NCI-H1417 (cell line): ENCODE measurements around the gene OR2A5.
"Not testable (repeated sequence)": the region's sequence is repeated elsewhere in the genome, so short reads cannot be mapped to it uniquely, and the experiment has no call there.

ENCODE experiments used
- DNase-seq, 3 experiments: peaks; one replicate each; lab custom pipeline; 2025; lab: John Stamatoyannopoulos, UW

Gene OR2A5

DNA sequence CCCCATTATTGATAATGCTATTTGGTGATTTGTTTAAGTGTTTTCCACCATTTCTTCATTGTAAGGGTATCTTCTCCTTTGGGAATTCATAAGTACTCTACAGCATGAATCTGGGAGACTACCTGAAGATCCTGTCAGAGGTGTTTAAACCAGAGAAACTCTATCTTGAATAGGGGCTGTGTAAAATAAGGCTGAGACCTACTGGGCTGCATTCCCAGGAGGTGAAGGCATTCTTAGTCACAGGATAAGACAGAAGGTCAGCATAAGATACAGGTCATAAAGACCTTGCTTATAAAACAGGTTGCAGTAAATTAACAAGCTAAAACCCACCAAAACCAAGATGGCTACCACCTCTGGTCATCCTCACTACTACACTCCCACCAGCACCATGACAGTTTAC, 13.4 kb upstream of the OR2A5 start:
- no peak for DNase-seq

DNA sequence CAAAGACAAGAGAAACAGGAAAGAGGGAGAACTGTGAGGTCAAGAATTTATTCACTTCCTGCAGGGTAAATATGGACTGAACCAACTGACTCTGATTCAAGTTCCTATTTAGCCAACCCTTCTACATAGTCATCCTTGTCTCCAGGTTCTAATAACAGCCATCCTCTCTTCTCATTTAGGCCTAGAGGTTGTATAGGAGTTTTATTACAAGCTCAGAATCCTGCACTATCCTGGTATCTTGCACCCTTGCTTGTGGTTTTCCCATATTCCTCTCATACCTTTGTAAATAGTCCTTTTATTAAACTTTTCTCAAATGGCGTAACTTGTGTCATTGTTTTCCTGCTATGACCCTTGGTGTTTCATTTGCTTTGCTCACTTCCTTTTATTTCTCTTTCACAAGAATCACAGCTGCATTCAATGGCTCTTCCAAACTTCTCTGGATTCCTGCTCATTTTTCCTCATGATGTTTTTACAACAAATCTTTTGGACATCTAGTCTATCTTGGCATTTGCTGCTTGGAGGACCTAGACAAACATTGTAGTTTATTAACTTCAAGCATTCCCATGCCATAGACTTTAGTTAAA, 12.4 kb upstream of the OR2A5 start:
- DNase-seq = no peak

DNA sequence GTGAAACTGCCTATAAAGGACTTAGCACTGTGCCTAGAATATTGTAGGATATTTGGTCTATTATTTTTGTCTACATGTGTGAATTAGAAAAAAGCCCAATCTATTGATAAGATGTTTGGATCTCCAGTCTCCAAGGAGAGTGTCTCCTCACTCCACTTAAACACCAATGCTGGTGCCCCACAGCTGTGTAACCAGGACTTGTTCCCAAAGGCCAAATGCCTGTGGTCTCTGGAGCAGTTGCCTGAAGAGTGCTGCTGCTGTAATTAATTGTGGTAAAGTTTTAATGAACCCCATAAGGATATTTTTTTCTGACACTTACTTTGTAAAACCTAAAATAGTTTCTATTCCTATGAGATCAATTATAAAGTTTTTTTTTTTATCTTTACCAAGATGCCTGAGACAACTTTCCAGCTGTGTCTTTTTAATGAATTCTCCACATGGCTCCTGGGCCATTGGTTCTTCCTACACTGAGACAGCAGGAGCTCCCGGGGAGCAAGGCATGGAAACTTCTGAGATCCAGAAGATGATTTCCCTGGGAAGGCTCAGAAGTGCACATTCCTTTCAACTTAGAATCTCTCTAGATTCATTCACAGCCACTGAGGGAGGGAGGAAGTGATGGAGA, 11.2 kb upstream of the OR2A5 start:
- DNase-seq = no peak

DNA sequence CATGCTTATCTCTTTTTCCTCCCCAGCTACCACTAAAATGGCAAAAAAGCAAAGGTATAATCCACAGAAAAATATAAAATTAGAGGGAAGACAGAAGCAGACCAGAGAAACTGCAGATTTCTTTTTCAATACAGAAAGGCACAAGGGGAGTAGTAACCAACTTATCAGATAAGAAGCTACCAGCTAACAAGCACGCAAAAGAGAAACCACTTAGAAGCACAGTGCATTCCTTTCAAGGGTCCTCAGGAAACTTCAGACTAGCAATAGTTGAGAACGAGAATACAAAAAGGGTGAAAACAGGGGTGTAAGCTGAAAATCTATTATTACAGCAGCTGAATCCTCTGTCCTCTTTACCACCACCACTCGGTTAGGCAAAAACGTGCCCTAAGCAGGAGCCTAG, 9.9 kb upstream of the OR2A5 start:
- no peak for DNase-seq

DNA sequence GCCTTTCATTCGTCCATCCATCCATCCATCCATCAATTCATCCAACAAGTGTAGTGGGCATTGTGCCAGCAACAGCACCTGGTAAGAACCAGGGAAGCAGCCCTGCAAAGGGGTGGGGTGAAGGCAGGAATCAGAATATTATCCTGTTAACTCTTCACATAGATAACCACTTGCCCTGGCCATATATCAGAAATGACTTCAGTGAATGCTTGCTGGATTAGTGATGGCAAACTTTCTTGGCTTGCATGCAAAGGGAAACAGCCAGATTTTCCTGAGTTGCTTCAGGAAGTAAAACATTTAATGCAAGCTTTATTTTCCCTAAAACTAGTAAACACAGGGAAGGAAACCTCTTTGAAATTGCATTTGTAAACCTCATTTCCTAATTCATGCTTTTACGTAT, 743 bp downstream of the OR2A5 start:
- peak in 2 of 3 experiments; percentile 15 to 24 for DNase-seq

DNA sequence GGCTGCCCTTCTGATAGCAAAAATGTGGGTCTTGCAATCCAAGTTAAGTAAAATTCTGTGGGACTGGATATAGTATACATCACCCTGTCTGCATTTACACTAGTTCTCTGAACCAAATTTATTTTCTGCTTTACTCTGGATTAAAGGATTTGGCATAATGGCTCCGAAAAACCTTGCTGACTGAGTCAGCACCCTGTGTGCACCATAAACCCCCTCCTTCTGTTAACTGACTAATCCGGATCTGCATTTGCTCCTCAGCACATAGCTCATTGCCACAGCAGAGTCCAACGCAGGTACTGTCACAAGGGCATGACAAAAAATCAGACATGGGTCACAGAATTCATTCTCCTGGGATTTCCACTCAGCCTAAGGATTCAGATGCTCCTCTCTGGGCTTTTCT, 1.3 kb downstream of the OR2A5 start:
- DNase-seq = no peak

DNA sequence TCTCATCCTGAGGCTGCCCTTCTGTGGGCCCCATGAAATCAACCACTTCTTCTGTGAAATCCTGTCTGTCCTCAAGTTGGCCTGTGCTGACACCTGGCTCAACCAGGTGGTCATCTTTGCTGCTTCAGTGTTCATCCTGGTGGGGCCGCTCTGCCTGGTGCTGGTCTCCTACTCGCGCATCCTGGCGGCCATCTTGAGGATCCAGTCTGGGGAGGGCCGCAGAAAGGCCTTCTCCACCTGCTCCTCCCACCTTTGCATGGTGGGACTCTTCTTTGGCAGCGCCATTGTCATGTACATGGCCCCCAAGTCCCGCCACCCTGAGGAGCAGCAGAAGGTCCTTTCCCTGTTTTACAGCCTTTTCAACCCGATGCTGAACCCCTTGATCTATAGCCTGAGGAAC, 2.1 kb downstream of the OR2A5 start:
- not testable (repeated sequence) for DNase-seq

DNA sequence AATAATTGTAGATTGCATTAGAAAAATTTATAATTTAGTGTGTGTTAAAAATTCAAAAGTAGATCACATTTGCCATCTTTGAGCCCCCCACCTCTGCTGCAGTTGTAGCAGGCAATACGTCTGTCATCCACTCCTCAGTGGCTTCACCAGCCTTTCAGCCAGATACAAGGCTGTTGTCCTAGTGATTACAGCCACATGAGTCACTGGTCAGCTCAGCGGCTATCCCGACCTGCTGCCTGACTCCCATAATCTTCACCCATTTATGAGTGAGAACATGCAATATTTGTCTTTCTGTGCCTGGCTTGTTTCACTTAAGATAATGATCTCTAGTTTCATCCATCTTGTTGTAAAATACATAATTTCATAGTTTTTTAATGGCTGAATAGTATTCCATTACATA, 9.2 kb downstream of the OR2A5 start:
- DNase-seq = no peak

DNA sequence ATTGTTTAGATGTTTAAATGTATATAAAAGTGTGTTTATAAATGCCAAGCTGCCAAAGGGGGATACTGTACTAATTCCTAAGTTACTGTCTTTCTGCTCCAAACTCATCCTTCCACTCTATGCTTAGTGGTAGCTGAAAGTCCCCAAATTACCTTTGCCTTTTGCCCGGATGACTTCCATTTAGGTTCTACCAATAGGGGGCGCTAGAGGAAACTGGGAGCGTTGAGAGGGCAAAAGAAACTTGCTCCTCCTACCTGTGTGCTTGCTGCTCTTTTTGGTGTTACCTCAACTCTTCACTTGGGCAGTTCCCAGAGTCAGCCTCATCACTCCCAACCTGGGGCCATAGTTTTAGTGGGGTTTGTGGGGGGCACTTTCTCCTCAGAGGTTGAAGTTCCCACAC, 15.0 kb downstream of the OR2A5 start:
- DNase-seq = no peak

DNA sequence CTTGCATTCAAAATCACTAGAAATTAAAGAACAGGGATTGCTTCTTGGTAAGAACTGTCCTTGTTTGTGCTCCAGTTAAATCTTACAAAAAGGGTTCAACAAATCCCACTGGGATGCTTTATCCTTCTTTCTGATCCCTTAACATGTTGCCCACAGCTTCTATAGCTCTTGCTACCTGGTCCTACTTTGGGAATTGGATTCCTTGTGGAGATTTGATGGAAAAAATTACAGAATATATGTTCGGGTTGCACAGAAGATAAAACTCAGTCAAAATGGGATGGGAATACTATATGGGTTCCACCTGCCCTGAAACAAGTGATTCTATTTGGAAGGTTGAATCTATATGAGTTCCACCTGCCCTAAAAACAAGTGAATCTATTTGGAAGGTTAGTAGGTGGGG, 20.8 kb downstream of the OR2A5 start, which contains the start of gene OR2A25:
TSS of gene OR2A25 (plus strand) at position 301 of the 400 bp plus-strand sequence. CDS start 4,409 bp downstream, outside the sequence.
- DNase-seq = no peak

DNA sequence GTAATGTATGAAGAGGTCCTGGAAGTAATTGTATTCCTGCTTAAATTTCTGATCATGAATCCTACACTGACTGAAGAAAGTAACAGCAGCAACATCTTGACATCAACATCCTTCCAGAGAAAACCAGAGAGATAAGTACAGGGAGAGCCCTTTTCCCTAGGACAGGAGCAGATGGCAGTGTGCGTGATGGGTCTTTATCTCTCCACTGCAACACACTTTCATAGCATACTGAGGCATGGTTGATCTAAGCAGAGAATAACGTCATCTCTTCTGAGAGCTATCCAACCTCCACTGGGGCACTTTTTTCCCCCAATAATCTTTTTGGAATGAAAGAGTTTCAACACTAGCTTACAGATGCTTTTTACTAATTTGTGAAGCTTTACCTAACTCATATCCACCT, 21.2 kb downstream of the OR2A5 start:
- no peak for DNase-seq

DNA sequence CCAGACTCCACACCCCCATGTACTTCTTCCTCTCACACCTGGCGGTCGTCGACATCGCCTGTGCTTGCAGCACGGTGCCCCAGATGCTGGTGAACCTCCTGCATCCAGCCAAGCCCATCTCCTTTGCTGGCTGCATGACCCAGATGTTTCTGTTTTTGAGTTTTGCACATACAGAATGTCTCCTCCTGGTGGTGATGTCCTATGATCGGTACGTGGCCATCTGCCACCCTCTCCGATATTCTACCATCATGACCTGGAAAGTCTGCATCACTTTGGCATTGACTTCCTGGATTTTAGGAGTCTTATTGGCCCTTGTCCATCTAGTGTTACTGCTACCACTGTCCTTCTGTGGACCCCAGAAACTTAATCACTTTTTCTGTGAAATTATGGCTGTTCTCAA, 25.6 kb downstream of the OR2A5 start:
- no peak for DNase-seq

DNA sequence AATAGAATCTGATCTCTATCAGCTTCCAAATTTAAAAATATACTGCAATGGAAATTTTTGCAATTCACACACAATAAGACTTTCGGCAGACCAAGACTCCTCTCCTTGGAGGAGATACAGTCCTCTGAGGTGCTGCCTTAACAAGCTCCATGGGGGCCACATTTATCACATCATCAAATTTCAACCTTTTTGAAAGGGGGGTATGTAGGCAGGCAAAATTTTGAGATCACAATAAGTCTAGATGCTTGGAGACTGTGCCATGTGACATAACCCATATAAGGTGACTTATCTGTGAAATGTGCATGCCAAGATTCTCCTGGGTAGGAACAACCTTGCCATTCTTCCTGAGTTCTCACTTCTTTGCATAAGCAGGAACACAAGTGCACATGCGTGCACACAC, 37.2 kb downstream of the OR2A5 start, which contains the start of gene OR2A12:
TSS of gene OR2A12 (plus strand) at position 301 of the 400 bp plus-strand sequence. CDS start 8,830 bp downstream, outside the sequence.
- no peak for DNase-seq

DNA sequence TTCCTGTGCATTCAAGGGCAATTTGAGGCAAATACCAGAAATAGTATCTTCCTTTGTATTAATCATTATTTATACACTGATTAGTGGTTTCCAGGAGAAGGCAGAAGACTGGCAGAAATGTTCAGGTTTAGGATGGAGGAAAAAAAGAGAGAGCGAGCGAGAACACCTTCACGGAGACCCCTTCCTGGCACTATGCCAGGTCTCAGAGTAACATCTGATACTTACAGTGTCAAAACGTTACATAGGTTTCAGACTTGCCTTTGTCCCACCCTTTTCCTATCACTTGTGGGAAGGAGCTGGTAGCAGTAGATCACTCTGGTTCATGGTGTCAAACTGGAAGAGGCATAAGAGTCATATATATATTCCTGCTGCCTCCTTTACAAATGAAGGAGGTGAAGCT, 38.0 kb downstream of the OR2A5 start:
- DNase-seq = no peak

DNA sequence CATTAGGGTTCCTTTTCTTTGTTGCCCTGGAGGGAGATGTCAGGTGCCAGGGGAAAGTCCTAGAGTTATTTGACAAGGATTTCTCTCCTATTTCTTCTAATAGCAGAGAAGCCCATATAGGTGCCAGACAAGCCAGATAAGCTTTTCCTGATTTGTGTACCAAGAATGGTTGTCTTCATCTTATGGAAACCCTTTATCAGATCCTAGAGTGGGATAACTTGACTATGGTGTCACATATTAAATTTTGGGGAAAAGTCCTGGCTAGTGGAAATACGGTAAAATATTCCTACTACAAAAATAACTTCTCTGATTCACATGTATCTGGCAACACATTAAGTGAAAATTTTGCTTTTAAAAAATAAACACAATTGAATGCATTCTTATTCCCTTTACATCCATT, 38.5 kb downstream of the OR2A5 start:
- DNase-seq = no peak

DNA sequence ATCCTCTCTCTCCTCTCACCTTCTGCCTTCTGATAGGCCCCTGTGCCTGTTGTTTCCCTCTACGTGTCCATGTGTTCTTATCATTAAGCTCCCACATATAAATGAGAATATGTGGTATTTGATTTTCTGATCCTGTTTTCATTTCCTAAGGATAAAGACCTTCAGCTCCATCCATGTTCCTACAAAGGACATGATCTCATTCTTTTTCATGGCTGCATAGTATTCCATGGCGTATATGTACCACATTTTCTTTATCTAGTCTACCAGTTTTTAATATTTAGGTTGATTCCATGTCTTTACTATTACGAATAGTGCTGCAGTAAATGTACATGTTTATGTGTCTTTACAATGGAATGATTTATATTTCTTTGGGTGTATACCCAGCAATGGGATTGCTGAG, 41.9 kb downstream of the OR2A5 start:
- no peak for DNase-seq

DNA sequence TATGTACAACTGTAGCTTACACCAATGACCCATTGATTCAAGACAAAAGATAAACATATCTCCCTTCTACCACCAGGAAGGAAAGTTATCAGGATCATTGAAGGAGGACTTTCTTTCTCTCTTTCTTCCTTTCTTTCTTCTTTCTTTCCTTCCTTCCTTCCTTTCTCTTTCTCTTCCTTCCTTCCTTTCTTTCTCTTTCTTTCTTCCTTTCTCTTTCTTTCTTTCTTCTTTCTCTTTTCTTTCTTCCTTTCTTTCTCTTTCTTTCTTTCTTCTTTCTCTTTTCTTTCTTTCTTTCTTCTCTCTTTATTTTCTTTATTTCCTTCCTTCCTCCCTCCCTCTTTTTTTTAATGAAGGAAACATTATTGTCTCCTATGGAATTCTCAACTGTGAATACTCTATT, 50.0 kb downstream of the OR2A5 start:
- no peak for DNase-seq

DNA sequence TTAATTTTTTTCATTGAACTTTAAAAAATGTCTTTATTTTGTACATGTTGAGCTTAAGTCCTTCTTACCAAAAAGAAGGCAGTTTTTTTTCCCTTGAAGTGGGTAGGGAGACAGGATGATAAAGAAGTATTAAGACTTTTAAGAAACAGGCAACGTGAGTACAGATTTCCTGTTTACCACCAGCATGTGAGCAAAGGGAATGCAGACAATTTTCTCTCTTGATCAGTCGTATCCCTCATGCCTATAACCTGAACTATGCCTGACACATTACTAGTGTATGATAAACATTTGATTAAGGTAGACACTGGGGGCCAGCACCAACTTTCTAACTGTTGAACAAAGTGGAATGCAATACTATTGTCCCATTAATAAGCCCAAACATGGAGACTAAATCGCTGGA, 51.9 kb downstream of the OR2A5 start:
- DNase-seq = no peak

DNA sequence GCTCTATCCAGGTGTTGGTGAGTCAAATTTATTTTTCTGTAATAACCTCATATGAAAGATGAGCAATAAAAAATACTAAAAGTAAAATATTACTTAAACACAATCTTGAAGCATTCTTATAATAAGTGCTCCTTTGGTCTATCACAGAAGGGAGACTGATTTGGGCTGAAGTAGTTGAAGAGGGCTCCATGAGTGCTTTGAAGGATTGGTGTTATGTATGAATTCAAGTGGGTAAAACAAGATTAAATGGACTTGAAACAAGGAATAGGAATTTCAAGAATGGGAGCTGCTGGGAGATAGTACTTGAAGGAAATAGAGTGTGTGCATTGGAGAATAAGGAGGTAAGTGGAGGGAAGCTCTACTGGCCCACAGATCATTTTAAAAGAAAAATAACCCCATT, 53.3 kb downstream of the OR2A5 start:
- DNase-seq = peak in 1 of 3 experiments; percentile 51

DNA sequence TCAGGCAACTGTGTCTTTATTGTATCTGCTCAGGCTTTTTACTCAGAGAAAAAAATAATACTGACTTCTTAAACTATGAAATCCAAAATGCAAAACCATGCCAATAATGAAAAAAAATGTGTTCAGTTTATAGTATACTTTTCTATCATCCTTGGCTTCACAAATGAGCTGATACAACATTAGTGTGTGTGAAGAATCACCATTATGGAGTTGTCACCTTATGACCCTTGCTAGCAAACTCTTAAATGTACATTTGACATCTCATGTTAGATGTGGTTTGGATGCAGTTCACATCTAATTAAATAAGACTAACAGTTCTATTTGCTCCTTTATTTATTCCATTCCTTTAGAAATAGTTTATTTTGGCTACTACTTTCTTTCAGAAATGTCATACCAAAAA, 56.5 kb downstream of the OR2A5 start:
- DNase-seq = no peak
